ENCODE measurements around the gene ESYT1. TPM values are rescaled to one million over a fixed set of nuclear protein-coding genes. Genes with fewer than 3 reads are reported as not detected.

ESYT1 gene
- total RNA-seq, 4 donors from 2014 or later, result 151 to 245 (median 214) TPM

GRCh38 chr12:56141946-56142784, 14.1 kb downstream of the ESYT1 start:
- 91% methylated on average over 17 of the region's 19 CpGs for WGBS
- TF ChIP-seq POLR2AphosphoS5 (IDR thresholded peaks at IDR 0.05) (no peak), EP300 (IDR thresholded peaks at IDR 0.05) (no peak), POLR2A (IDR thresholded peaks at IDR 0.05; ENCODE audit: low read depth) (no peak), CTCF (IDR thresholded peaks at IDR 0.05) (no peak)
- Histone ChIP-seq H3K4me1 (peaks cover 21 to 40% (median 31%) of the 10 kb centered on the region in 4 donors), H3K9me3 (no peaks in the 10 kb centered on the region), H3K27ac (replicated peaks in 1 of 4) (peak overlapping the region; percentile 34 to 68 (median 53)), H3K36me3 (peaks cover 65 to 84% (median 81%) of the 10 kb centered on the region in 4 donors), H3K27me3 (no peaks in the 10 kb centered on the region), H3K4me3 (no peak overlapping the region)
- DNase-seq (ENCODE audit: extremely low spot score), result no peak
- intact Hi-C loops (cut with DNase I), result no loop called here

GRCh38 chr12:56143217-56143616, 15.2 kb downstream of the ESYT1 start:
- Histone ChIP-seq H3K27ac (replicated peaks in 1 of 4) (peak overlapping the region; percentile 34 to 68 (median 53)), H3K9me3 (no peaks in the 10 kb centered on the region), H3K27me3 (no peaks in the 10 kb centered on the region), H3K4me3 (no peak overlapping the region), H3K4me1 (peaks cover 23 to 44% (median 33%) of the 10 kb centered on the region in 4 donors), H3K36me3 (peaks cover 56 to 73% (median 71%) of the 10 kb centered on the region in 4 donors)
- WGBS, result 59% methylated on average over 4 of the region's 4 CpGs
- TF ChIP-seq POLR2AphosphoS5 (IDR thresholded peaks at IDR 0.05) (no peak), CTCF (IDR thresholded peaks at IDR 0.05) (no peak), POLR2A (IDR thresholded peaks at IDR 0.05; ENCODE audit: low read depth) (no peak), EP300 (IDR thresholded peaks at IDR 0.05) (no peak)
- intact Hi-C loops (cut with DNase I), result no loop called here
- no peak for DNase-seq (ENCODE audit: extremely low spot score)

- Histone ChIP-seq H3K36me3 (peaks cover 49 to 67% (median 64%) of the 10 kb centered on the region in 4 donors), H3K27me3 (no peaks in the 10 kb centered on the region), H3K27ac (replicated peaks in 1 of 4) (peak overlapping the region; percentile 34 to 68 (median 55))
These were observed 15.8 kb downstream of the ESYT1 start for GRCh38 chr12:56143870-56144269.

DNA sequence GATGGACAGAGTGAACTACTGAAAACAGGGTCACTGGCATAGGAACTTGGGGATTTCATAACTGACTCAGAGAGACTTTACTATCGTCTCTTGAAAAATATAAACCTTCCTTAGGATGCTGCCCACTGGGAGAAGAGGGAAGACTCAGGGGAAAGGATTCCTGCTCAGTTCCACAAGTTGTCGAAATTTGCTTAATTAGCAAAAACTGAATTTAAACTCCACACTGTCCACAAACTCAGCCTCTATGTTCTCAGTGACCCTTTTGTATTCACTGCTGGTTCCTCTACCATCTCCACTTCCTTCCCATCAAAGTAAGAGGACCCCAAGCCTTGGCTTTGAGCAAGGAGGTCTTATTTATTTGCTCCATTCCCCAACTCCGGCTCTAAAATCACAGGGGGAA, 17.1 kb downstream of the ESYT1 start:
- H3K27me3 ChIP-seq, result no peaks in the 10 kb centered on the region
- TF ChIP-seq POLR2A (IDR thresholded peaks at IDR 0.05; ENCODE audit: low read depth) (no peak), POLR2AphosphoS5 (IDR thresholded peaks at IDR 0.05) (no peak), CTCF (IDR thresholded peaks at IDR 0.05) (no peak), EP300 (IDR thresholded peaks at IDR 0.05) (no peak)
- intact Hi-C loops (cut with DNase I), result no loop called here
- H3K4me3 ChIP-seq, result no peak overlapping the region
- H3K27ac ChIP-seq (replicated peaks in 1 of 4), result peak overlapping the region; percentile 29 to 62 (median 42)
- DNase-seq (ENCODE audit: extremely low spot score), result no peak
- WGBS, result 82% methylated on average over 3 of the region's 3 CpGs
- H3K36me3 ChIP-seq, result peaks cover 36 to 57% (median 51%) of the 10 kb centered on the region in 4 donors
- no peaks in the 10 kb centered on the region for H3K9me3 ChIP-seq
- peaks cover 23 to 44% (median 33%) of the 10 kb centered on the region in 4 donors for H3K4me1 ChIP-seq

More at GRCh38 chr12:56143870-56144269, 15.8 kb downstream of the ESYT1 start:
- no peak overlapping the region for H3K4me3 ChIP-seq
- no peak for DNase-seq (ENCODE audit: extremely low spot score)
- intact Hi-C loops (cut with DNase I), result no loop called here
- H3K9me3 ChIP-seq, result no peaks in the 10 kb centered on the region
- TF ChIP-seq EP300 (IDR thresholded peaks at IDR 0.05) (no peak), POLR2AphosphoS5 (IDR thresholded peaks at IDR 0.05) (peak; percentile 52 to 64)
- WGBS, result 74% methylated on average over 8 of the region's 8 CpGs
- peaks cover 23 to 44% (median 33%) of the 10 kb centered on the region in 4 donors for H3K4me1 ChIP-seq
